Measurements from ENCODE around the gene ARID5A.
"Not testable (repeated sequence)": the region's sequence is repeated elsewhere in the genome, so short reads cannot be mapped to it uniquely, and the experiment has no call there.

ARID5A gene

GRCh38 chr2:96556441-96557330, 20.1 kb downstream of the ARID5A start:
- DNase-seq (ENCODE audit: low read depth in 2 of 2): no peak

GRCh38 chr2:96557421-96557820, 20.9 kb downstream of the ARID5A start:
- DNase-seq (ENCODE audit: low read depth in 2 of 2): not testable (repeated sequence)

GRCh38 chr2:96558061-96558460, 21.5 kb downstream of the ARID5A start:
- no peak for DNase-seq (ENCODE audit: low read depth in 2 of 2)

- DNase-seq (ENCODE audit: low read depth in 2 of 2): no peak
Observed at GRCh38 chr2:96558485-96558884, 21.9 kb downstream of the ARID5A start.

GRCh38 chr2:96564026-96564425, 27.5 kb downstream of the ARID5A start:
- DNase-seq (ENCODE audit: low read depth in 2 of 2): no peak

GRCh38 chr2:96564563-96564962, 28.0 kb downstream of the ARID5A start:
- DNase-seq (ENCODE audit: low read depth in 2 of 2): no peak

- no peak for DNase-seq (ENCODE audit: low read depth in 2 of 2)
Observed at GRCh38 chr2:96565111-96565510, 28.6 kb downstream of the ARID5A start.

GRCh38 chr2:96568094-96568493, 31.5 kb downstream of the ARID5A start:
- DNase-seq (ENCODE audit: low read depth in 2 of 2): no peak

GRCh38 chr2:96574364-96574763, 37.8 kb downstream of the ARID5A start:
- DNase-seq (ENCODE audit: low read depth in 2 of 2): no peak

GRCh38 chr2:96575785-96576456, 39.4 kb downstream of the ARID5A start:
- DNase-seq (ENCODE audit: low read depth in 2 of 2): no peak

GRCh38 chr2:96577501-96577900, 40.9 kb downstream of the ARID5A start:
- DNase-seq (ENCODE audit: low read depth in 2 of 2): no peak

GRCh38 chr2:96578731-96579130, 42.2 kb downstream of the ARID5A start:
- no peak for DNase-seq (ENCODE audit: low read depth in 2 of 2)

GRCh38 chr2:96579422-96579821, 42.9 kb downstream of the ARID5A start:
- no peak for DNase-seq (ENCODE audit: low read depth in 2 of 2)

GRCh38 chr2:96580771-96581170, 44.2 kb downstream of the ARID5A start:
- no peak for DNase-seq (ENCODE audit: low read depth in 2 of 2)

- no peak for DNase-seq (ENCODE audit: low read depth in 2 of 2)
Observed at GRCh38 chr2:96584017-96584416, 47.5 kb downstream of the ARID5A start.

GRCh38 chr2:96587843-96588242, 51.3 kb downstream of the ARID5A start:
- DNase-seq (ENCODE audit: low read depth in 2 of 2): no peak

GRCh38 chr2:96591054-96591453, 54.5 kb downstream of the ARID5A start:
- DNase-seq (ENCODE audit: low read depth in 2 of 2): no peak

GRCh38 chr2:96591494-96591893, 54.9 kb downstream of the ARID5A start:
- no peak for DNase-seq (ENCODE audit: low read depth in 2 of 2)

- DNase-seq (ENCODE audit: low read depth in 2 of 2): no peak
Observed at GRCh38 chr2:96594282-96594681, 57.7 kb downstream of the ARID5A start.

GRCh38 chr2:96594691-96595152, 58.2 kb downstream of the ARID5A start:
- no peak for DNase-seq (ENCODE audit: low read depth in 2 of 2)

- DNase-seq (ENCODE audit: low read depth in 2 of 2): no peak
Observed at GRCh38 chr2:96596596-96596995, 60.0 kb downstream of the ARID5A start.

GRCh38 chr2:96599941-96600340, 63.4 kb downstream of the ARID5A start:
- no peak for DNase-seq (ENCODE audit: low read depth in 2 of 2)
